A673 (cell line): ENCODE results near the gene ST7.

ENCODE experiments used
- CTCF ChIP-seq: fragments of 300-800, 200-600 bp; sonication (generic); conservative IDR thresholded peaks from 2 replicates; pipeline ENCODE4 v1.5.1; 2017; ENCODE audit warnings: low read depth, mild to moderate bottlenecking, antibody characterized with exemption, low read length, moderate library complexity, mixed read lengths
- EZH2 ChIP-seq: fragments of 200-600 bp; sonication (generic); IDR thresholded peaks from 2 replicates; pipeline ENCODE4 v1.6.1; 2017; ENCODE audit warnings: borderline replicate concordance, low read depth, mild to moderate bottlenecking, mixed read lengths, antibody characterized with exemption, low read length; ENCODE audit not compliant: poor library complexity, severe bottlenecking

- no peak for TF ChIP-seq CTCF
- no peak for TF ChIP-seq EZH2
These were observed 199.1 kb downstream of the ST7 start for GRCh38 chr7:117152213-117153007.
